Measurements from ENCODE around the gene COA8. TPM values are rescaled to one million over a fixed set of nuclear protein-coding genes. Genes with fewer than 3 reads are reported as not detected.

Gene COA8
- total and polyA plus RNA-seq, 12 donors: 4.9 to 59.6 (median 33.0) TPM

GRCh38 chr14:103529383-103530365 lies 33.1 kb upstream of the COA8 start:
- intact Hi-C loops (cut with DNase I): no loop called here
- H3K36me3 ChIP-seq (replicated peaks in 1 of 2): no peaks in the 10 kb centered on the region
- no peaks in the 10 kb centered on the region for H3K27me3 ChIP-seq
- TF ChIP-seq POLR2A (IDR thresholded peaks at IDR 0.05): no peak
- TF ChIP-seq, protein P1, sequence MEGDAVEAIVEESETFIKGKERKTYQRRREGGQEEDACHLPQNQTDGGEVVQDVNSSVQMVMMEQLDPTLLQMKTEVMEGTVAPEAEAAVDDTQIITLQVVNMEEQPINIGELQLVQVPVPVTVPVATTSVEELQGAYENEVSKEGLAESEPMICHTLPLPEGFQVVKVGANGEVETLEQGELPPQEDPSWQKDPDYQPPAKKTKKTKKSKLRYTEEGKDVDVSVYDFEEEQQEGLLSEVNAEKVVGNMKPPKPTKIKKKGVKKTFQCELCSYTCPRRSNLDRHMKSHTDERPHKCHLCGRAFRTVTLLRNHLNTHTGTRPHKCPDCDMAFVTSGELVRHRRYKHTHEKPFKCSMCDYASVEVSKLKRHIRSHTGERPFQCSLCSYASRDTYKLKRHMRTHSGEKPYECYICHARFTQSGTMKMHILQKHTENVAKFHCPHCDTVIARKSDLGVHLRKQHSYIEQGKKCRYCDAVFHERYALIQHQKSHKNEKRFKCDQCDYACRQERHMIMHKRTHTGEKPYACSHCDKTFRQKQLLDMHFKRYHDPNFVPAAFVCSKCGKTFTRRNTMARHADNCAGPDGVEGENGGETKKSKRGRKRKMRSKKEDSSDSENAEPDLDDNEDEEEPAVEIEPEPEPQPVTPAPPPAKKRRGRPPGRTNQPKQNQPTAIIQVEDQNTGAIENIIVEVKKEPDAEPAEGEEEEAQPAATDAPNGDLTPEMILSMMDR (IDR thresholded peaks at IDR 0.05): no peak
- H3K27ac ChIP-seq: peak overlapping the region in 4 of 5 donors; percentile 57 to 88 (median 86)
- H3K9me3 ChIP-seq (replicated peaks in 1 of 3): no peaks in the 10 kb centered on the region
- H3K4me3 ChIP-seq: peak overlapping the region; percentile 21 to 96 (median 92)
- no peak for DNase-seq
- peaks cover 26 to 44% of the 10 kb centered on the region in 2 donors for H3K4me1 ChIP-seq (replicated peaks in 1 of 2)
- WGBS, 4 donors: 43 to 51% (median 47%) methylated on average over 11 to 42 of the region's 42 CpGs

GRCh38 chr14:103530390-103530789 lies 32.4 kb upstream of the COA8 start:
- DNase-seq: no peak
- TF ChIP-seq, protein P1 (IDR thresholded peaks at IDR 0.05): no peak
- TF ChIP-seq POLR2A (IDR thresholded peaks at IDR 0.05): no peak
- no peaks in the 10 kb centered on the region for H3K36me3 ChIP-seq (replicated peaks in 1 of 2)
- no peaks in the 10 kb centered on the region for H3K9me3 ChIP-seq (replicated peaks in 1 of 3)
- intact Hi-C loops (cut with DNase I): no loop called here
- H3K27ac ChIP-seq: no peak overlapping the region
- 57 to 81% (median 57%) methylated on average over 3 to 7 of the region's 7 CpGs for WGBS, 4 donors
- H3K27me3 ChIP-seq: no peaks in the 10 kb centered on the region
- H3K4me1 ChIP-seq (replicated peaks in 1 of 2): peaks cover 26 to 44% of the 10 kb centered on the region in 2 donors
- no peak overlapping the region for H3K4me3 ChIP-seq

GRCh38 chr14:103530831-103531230 lies 31.9 kb upstream of the COA8 start:
- Histone ChIP-seq H3K4me1 (replicated peaks in 1 of 2) (peaks cover 25 to 44% of the 10 kb centered on the region in 2 donors), H3K27ac (no peak overlapping the region), H3K4me3 (no peak overlapping the region), H3K27me3 (no peaks in the 10 kb centered on the region), H3K36me3 (replicated peaks in 1 of 2) (no peaks in the 10 kb centered on the region), H3K9me3 (replicated peaks in 1 of 3) (no peaks in the 10 kb centered on the region)
- 86 to 93% (median 92%) methylated on average over 3 to 11 of the region's 11 CpGs for WGBS, 4 donors
- DNase-seq: no peak
- intact Hi-C loops (cut with DNase I): no loop called here
- no peak for TF ChIP-seq POLR2A (IDR thresholded peaks at IDR 0.05)
- TF ChIP-seq, protein P1 (IDR thresholded peaks at IDR 0.05): no peak

DNA sequence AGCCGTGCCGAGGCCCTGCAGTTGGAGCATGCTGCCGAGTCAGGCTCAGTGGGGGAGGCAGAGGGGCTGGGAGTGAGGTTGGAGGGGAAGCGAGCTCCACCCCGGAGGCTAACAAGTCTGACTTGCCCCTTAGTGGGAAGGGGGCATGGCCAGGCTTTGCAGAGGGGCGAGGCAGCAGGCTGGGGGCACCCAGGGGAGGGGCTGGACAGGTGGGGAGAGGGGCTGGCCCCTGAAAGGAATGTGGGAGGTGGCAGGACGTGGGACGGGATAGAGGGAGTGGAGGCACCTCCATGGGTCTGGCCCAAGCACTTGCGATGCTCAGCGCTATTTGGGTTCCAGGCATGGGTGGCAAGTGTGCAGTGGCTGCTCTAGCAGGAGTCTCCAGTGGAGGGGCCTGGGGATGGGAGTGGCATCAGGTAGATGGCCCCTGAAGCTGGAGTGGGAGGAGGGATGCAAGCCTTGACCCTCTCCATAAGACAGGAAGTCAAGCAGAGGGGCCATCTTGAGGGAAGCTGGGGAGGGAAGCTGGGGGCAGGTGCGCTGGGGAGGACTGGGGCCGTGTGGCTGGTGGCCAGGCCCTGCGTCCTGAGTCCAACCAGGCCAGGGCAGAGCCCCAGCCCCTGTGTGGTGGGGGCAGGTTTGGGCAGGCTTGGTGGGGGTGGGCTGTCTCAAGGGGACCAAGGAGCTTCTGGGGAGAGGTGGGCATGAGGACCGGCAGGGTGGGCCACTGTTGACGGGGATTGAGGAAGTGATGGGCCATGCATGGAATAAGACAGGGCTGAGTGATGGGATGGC lies 31.1 kb upstream of the COA8 start:
- TF ChIP-seq, protein P1 (IDR thresholded peaks at IDR 0.05): no peak
- TF ChIP-seq POLR2A (IDR thresholded peaks at IDR 0.05): no peak
- Histone ChIP-seq H3K4me3 (no peak overlapping the region), H3K27ac (no peak overlapping the region), H3K4me1 (replicated peaks in 1 of 2) (peaks cover 19 to 38% of the 10 kb centered on the region in 2 donors), H3K27me3 (no peaks in the 10 kb centered on the region), H3K9me3 (replicated peaks in 1 of 3) (no peaks in the 10 kb centered on the region), H3K36me3 (replicated peaks in 1 of 2) (no peaks in the 10 kb centered on the region)
- WGBS, 4 donors: 86 to 92% (median 87%) methylated on average over 9 to 15 of the region's 15 CpGs
- intact Hi-C loops (cut with DNase I): no loop called here
- DNase-seq: no peak
